EL (cell line): ENCODE data around the gene IL32.
"Not testable (repeated sequence)": the region's sequence is repeated elsewhere in the genome, so short reads cannot be mapped to it uniquely, and the experiment has no call there.

Experiments
- DNase-seq: peaks from one replicate; pipeline ENCODE4 v3.0.0-alpha.2; 2016

The IL32 gene

DNA sequence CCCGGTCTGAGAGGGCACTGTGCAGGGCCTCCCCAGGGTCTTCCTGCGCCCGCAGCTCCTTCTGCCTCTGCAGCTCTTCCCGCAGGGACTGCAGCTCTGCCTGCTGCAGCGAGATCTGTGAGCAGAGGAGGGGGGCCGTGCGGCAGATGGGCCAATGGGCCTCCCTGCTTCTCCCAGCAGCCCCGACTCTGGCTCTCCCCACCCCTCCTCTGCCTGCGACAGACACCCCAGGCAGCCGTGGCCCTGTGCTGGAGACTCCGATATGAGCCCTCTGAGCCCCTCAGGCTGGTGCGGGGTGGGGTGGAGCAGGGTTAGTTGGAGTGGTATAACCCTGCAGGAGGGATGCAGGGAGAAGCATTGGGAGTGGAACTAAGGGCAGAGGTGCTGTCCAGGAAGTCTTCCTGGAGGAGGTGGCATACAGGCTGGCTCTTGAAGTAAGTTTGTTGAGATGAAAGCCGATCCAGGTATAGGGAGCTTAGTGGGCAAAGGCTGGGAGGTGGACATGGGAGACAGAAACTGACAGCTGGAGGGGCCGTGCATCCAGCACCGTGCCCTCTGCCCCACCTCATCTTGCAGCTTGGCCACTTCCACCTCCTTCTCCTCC, 36.6 kb upstream of the IL32 start:
- no peak for DNase-seq

DNA sequence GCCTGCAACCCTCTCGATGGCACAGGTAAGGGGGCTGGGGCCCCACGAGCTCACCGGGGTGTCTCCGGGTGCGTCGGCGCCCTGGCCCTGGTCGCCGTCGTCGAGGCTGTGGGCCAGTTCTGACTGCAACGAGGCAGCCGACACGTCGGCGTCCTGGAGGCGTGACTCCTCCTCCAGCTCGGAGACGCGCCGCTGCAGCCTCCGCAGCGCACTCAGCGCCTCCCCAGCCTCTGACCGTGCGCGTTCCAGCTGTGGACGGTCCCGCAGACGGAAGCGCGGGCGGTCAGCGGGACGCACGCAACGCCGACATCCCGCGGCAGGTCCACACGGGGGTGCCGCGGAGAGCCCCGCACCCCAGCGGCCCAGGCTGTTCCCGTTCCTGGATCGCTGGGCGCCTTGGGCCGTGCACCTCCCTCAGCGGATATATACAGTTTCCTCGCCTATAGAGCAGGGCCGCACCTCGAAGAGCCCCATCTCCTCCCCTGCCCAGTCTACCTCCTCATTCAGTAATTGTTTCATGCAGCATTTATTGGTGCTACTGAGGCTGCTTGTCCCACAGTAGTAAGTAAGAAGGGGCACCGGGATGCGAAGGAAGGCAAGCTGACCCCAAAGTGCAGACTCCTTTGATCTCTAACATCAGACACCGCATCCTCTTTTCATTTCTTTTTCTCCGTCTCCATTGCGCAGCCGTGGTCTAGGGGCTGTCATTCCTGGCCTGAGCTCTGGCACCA, 35.8 kb upstream of the IL32 start:
- DNase-seq, result peak; percentile 45

- no peak for DNase-seq
These were observed 34.9 kb upstream of the IL32 start for GRCh38 chr16:3030222-3031212.

DNA sequence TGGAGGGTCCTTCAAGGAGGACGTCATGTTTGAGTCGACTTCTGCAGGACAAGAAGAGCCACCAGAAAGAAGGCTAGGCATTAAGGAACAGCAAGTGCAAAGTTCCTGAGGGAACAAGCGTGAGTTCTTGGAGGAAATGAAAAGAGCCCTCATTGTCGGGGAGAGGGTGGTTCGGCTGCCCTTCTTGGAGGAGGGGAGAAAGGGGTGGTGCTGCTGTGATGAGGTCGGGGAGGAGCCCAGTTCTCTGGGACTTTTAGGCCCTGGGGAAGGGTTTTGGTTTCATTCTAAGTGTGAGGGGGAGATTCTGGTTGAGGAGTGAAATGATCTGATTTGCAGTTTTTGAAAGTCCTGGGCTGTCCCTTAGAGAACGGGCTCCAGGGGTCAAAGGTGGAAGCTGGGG, 32.8 kb upstream of the IL32 start:
- no peak for DNase-seq

- no peak for DNase-seq
These were observed 30.0 kb upstream of the IL32 start for GRCh38 chr16:3035289-3035971.

GRCh38 chr16:3035972-3036725, 29.3 kb upstream of the IL32 start:
- no peak for DNase-seq

GRCh38 chr16:3036726-3037315, 28.6 kb upstream of the IL32 start, which contains the start of gene BICDL2:
Gene BICDL2, minus strand, starts transcription at chr16:3036944. Its CDS starts 1,448 bp downstream, at chr16:3035496.
- DNase-seq, result no peak

DNA sequence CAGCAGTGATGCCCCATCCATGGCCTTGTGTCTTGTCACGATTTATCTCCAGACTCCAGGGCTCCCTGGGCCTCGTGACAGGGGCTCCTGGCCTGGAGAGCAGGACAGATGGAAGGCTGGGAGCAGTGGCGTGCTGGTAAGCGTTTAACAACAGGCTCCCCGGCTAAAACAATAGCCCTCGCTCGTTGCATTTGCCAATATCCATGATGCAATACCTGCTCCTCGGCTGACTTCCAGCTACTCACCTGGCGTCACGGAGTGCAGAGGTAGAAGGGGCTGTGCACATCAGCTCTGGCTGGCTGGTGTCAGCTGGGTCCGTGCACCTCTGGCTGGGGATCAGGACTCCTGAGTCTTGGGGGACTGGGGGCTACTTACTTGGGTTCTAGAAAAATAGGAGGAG, 27.2 kb upstream of the IL32 start:
- no peak for DNase-seq

GRCh38 chr16:3038896-3039295, 26.5 kb upstream of the IL32 start:
- DNase-seq, result no peak

DNA sequence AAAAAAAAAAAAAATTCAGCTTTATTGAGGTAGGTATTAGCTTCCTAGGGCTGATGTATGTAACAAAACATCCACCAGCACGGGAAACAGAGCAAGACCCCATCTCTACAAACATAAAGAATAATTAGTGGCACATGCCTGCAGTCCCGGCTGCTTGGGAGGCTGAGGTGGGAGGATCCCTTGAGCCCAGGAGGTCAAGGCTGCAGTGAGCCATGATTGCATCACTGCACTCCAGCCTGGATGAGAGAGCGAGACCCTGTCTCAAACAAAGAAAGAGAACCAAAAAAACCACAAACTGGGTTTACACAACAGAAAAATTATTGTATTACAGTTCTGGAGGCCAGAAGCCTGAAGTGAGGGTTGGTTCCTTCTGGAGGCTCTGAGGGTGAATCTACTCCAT, 23.1 kb upstream of the IL32 start:
- no peak for DNase-seq

- no peak for DNase-seq
These were observed 20.7 kb upstream of the IL32 start for GRCh38 chr16:3044708-3045107.

GRCh38 chr16:3045758-3046640, 19.4 kb upstream of the IL32 start, which contains the start of gene MMP25:
Gene MMP25, plus strand, starts transcription at chr16:3046561. Its CDS starts 357 bp downstream, at chr16:3046918.
- DNase-seq, result no peak

DNA sequence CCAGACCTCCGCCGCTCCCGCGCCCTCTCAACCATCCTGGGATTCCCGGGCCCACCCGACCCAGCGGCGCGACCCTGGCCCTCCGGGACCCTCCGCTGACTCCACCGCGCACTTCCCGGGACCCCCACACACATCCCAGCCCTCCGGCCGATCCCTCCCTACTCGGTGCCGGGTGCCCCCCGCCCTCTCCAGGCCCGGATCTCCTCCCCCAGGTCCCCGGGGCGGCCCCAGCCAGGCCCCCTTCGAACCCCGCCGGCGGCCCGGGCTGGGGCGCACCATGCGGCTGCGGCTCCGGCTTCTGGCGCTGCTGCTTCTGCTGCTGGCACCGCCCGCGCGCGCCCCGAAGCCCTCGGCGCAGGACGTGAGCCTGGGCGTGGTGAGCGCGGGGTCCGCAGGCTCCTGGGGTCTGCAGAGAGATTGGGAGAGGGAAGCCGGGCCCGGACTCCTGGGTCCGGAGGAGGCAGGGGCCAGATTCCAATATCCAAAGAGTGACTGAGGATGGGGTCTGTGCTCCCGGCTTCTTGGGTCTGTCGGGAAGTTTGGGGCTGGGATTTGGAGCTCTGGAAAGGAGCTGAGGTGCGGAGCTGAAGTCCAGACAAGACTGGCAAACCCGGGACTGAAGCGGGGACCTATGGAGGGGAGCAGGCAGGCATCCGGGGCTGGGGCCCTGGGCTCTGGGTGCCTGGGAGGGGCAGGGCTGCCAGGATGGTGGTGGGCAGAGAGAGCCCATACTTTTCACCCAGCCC, 18.6 kb upstream of the IL32 start:
- no peak for DNase-seq

DNA sequence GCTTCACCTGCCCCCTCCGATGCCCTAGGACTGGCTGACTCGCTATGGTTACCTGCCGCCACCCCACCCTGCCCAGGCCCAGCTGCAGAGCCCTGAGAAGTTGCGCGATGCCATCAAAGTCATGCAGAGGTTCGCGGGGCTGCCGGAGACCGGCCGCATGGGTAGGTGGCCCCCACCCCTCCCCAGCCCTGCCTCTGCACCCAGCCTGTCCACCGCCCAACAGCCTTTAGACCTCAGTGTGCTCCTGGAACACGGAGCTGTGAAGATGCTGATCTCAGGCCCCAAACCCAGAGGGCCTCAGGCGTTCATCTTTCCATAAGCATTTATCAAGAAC, 18.1 kb upstream of the IL32 start:
- no peak for DNase-seq

GRCh38 chr16:3049921-3050481, 15.4 kb upstream of the IL32 start:
- no peak for DNase-seq

DNA sequence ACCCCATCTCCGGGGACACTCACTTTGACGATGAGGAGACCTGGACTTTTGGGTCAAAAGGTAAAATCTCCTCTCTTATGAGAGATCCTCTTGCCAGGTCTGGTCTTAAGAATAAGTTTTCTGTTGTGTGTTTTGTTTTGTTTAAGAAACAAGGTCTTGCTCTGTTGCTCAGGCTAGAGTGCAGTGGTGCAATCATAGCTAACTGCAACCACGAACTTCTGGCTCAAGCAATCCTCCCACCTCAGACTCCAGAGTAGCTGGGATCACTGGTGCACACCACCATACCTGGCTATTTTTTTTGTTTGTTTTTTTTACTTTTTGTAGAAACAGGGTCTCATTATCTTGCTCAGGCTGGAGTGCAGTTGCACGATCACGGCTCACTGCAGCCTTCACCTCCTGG, 15.0 kb upstream of the IL32 start:
- no peak for DNase-seq

DNA sequence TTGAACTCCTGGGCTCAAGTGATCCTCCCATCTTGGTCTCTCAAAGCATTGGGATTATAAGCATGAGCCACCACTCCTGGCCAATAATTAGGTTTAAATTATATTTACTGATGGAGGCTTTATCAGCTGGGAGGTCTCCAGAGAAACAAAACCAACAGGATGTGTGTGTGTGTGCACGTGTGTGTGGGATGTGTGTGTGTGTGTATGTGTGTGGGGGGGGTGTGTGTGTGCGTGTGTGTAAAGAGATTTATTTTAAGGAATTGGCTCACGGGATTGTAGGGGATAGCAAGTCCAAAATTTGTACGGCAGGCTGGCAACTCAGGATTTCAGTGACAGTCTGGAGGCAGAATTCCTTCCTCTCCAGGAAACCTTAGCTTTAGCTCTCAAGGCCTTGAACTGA, 14.4 kb upstream of the IL32 start:
- no peak for DNase-seq

- DNase-seq, result no peak
These were observed 13.9 kb upstream of the IL32 start for GRCh38 chr16:3051494-3051893.

GRCh38 chr16:3052571-3053329, 12.7 kb upstream of the IL32 start:
- not testable (repeated sequence) for DNase-seq
